Stomach (tissue), 9 donors: ENCODE results near the gene CHD5. TPM values are rescaled to one million over a fixed set of nuclear protein-coding genes. Genes with fewer than 3 reads are reported as not detected.

ENCODE experiments used
- DNase-seq, 2 donors: peaks; one replicate each; pipeline versions ENCODE4 v3.0.0 to v3.0.0-alpha.2; 2013 to 2019
- H3K27ac ChIP-seq, 5 donors: fragments of 200-600 bp in 4 of 5; sonication (generic) in 4 of 5; one replicate each; pipeline ENCODE4 v1.5.1; 2013 to 2019; ENCODE audit warnings: mild to moderate bottlenecking in 1 of 5, moderate library complexity in 1 of 5
- H3K27me3 ChIP-seq, 3 donors: fragments of 200-600 bp; sonication (generic); one replicate each; pipeline ENCODE4 v1.5.1; 2017 to 2019; ENCODE audit warnings: mixed run types in 1 of 3
- H3K36me3 ChIP-seq, 4 donors: fragments of 200-600 bp; sonication (generic); 1 replicate in 3 of 4; 2 replicates in 1 of 4; pipeline ENCODE4 v1.5.1; 2016 to 2019
- H3K4me1 ChIP-seq, 4 donors: fragments of 200-600 bp; sonication (generic); one replicate each; pipeline ENCODE4 v1.5.1; 2016 to 2019
- H3K4me3 ChIP-seq, 4 donors: fragments of 200-600 bp; sonication (generic) in 3 of 4; one replicate each; pipeline ENCODE4 v1.5.1; 2016 to 2019; ENCODE audit warnings: mild to moderate bottlenecking in 1 of 4
- H3K9me3 ChIP-seq, 4 donors: fragments of 200-600 bp; sonication (generic); one replicate each; pipeline ENCODE4 v1.5.1; 2016 to 2019
- EP300 ChIP-seq: sonication (generic); formaldehyde crosslinking; IDR thresholded peaks from one replicate; pipeline ENCODE4 v1.6.1; 2017; ENCODE audit warnings: antibody characterized with exemption
- POLR2A ChIP-seq, 4 donors: fragments of 450-650 bp; IDR thresholded peaks; one replicate each; pipeline ENCODE4 v1.6.1; 2016; ENCODE audit warnings: antibody characterized with exemption in 4 of 4, control low read depth in 2 of 4, mild to moderate bottlenecking in 1 of 4, moderate library complexity in 1 of 4
- POLR2AphosphoS5 ChIP-seq, 3 donors: sonication (generic); formaldehyde crosslinking; IDR thresholded peaks; one replicate each; pipeline ENCODE4 v1.6.1; 2016; ENCODE audit warnings: antibody characterized with exemption in 3 of 3
- WGBS, 5 donors: extraction: QIAGEN DNeasy Blood & Tissue Kit in 3 of 5; methylation state at CpG; one replicate each; pipeline versions ENCODE4 v1.1.5 to v1.1.7; 2013 to 2018; 5-methylcytosine and 5-hydroxymethylcytosine counted together
- intact Hi-C: fragments of 100-400 bp; cut with DNase I; formaldehyde crosslinking; loops from one replicate; pipeline ENCODE4 v1.15.1; 2023; ENCODE audit warnings: low total_unique reads
- polyA plus RNA-seq, 3 donors: library from polyadenylated mRNA; stranded (reverse); fragments of 200-250 nt; gene quantifications; one replicate each; pipeline ENCODE4 v1.2.3, GENCODE V29; 2013
- total RNA-seq, 5 donors: library from RNA; depleted of rRNA; stranded (reverse); fragments of >200 nt; gene quantifications; one replicate each; pipeline versions ENCODE4 v1.1.0 to v1.2.3, GENCODE V29; 2014 to 2016
- TF ChIP-seq, protein P1 (sequence below), 7 experiments: fragments of 450-650 bp in 4 of 7; fragments of 200-600 bp in 3 of 7; sonication (generic) in 3 of 7; IDR thresholded peaks; one replicate each; pipeline ENCODE4 v1.5.1; 2016 to 2019; ENCODE audit warnings: antibody characterized with exemption in 7 of 7, control low read depth in 2 of 7, mild to moderate bottlenecking in 1 of 7
- donor health status: healthy with polysubstance abuse.
- donor health status: Bipolar disorder and iron deficiency.
- donor health status: healthy.

Gene CHD5
- total and polyA plus RNA-seq, 8 donors: 0.06 to 0.92 (median 0.29) TPM; not detected in 1

DNA sequence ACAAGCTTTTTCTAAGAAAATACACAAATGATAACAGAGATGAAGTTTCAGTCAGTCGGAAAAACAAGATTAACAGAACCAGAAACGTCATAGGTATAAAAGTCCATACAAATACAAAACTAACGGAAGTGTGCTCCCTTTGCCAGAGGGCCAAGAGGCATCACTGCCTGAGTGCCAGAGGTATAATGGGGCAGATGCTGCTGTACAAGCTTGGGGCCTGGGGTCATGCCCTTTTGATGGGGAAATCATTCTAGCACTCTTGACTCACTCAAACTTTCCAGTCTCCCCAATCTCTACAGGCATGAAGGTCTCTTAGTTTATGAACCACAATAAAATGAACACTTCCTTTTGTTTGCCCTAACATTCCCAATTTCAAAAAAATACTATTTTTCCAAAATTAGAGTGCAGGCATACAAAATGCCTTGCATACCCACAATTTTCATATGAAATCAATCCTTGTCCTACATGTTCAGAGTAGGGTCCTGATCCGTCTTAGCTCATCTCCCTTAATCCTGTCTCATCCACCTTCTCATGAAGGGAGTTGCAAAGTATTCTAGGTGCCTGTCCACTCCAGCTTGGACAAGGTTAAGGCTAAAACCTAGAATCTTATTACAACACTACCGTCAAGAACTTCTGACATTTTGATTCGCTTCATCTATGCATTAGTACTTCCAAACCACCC is 17.8 kb upstream of the CHD5 start:
- H3K4me3 ChIP-seq: peak overlapping the region; percentile 87 to 100 (median 98)
- TF ChIP-seq EP300 (no peak), POLR2AphosphoS5 (IDR thresholded peaks at IDR 0.05) (no peak), POLR2A (IDR thresholded peaks at IDR 0.05) (no peak)
- TF ChIP-seq, protein P1, sequence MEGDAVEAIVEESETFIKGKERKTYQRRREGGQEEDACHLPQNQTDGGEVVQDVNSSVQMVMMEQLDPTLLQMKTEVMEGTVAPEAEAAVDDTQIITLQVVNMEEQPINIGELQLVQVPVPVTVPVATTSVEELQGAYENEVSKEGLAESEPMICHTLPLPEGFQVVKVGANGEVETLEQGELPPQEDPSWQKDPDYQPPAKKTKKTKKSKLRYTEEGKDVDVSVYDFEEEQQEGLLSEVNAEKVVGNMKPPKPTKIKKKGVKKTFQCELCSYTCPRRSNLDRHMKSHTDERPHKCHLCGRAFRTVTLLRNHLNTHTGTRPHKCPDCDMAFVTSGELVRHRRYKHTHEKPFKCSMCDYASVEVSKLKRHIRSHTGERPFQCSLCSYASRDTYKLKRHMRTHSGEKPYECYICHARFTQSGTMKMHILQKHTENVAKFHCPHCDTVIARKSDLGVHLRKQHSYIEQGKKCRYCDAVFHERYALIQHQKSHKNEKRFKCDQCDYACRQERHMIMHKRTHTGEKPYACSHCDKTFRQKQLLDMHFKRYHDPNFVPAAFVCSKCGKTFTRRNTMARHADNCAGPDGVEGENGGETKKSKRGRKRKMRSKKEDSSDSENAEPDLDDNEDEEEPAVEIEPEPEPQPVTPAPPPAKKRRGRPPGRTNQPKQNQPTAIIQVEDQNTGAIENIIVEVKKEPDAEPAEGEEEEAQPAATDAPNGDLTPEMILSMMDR (IDR thresholded peaks at IDR 0.05): no peak
- intact Hi-C loops: no loop called here
- no peaks in the 10 kb centered on the region for H3K27me3 ChIP-seq
- no peaks in the 10 kb centered on the region for H3K9me3 ChIP-seq
- peaks cover 23 to 56% (median 36%) of the 10 kb centered on the region in 4 donors for H3K4me1 ChIP-seq
- H3K27ac ChIP-seq: no peak overlapping the region
- WGBS, 5 donors: 44% methylated on average over 6 of the region's 6 CpGs
- H3K36me3 ChIP-seq: peaks cover 36 to 45% (median 43%) of the 10 kb centered on the region in 4 donors
- DNase-seq: no peak

DNA sequence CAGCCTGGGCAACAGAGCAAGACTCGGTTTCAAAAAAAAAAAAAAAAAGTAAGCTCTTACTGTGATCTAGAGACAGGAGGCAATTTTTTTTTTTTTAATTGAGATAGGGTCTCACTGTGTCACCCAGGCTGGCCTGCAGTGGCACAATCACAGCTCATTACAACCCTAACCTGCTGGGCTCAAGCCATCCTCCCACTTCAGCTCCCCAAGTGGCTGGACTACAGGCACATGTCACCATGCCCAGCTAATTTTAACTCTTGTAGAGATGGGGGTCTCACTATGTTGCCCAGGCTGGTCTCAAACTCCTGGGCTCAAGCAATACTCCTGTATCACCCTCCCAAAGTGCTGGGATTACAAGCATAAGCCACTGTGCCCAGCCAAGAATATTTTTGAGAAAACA is 11.8 kb upstream of the CHD5 start:
- intact Hi-C loops: no loop called here
- H3K36me3 ChIP-seq: peaks cover 76 to 99% (median 98%) of the 10 kb centered on the region in 4 donors
- H3K9me3 ChIP-seq: no peaks in the 10 kb centered on the region
- no peak overlapping the region for H3K27ac ChIP-seq
- TF ChIP-seq, protein P1 (IDR thresholded peaks at IDR 0.05): no peak
- TF ChIP-seq EP300: no peak
- no peak for TF ChIP-seq POLR2A (IDR thresholded peaks at IDR 0.05)
- no peak for TF ChIP-seq POLR2AphosphoS5 (IDR thresholded peaks at IDR 0.05)
- no peak overlapping the region for H3K4me3 ChIP-seq
- WGBS, 5 donors: 94 to 100% (median 100%) methylated on average over 1 of the region's 1 CpG
- no peak for DNase-seq
- H3K27me3 ChIP-seq: no peaks in the 10 kb centered on the region
- peaks cover 0 to 28% (median 15%) of the 10 kb centered on the region in 4 donors for H3K4me1 ChIP-seq

DNA sequence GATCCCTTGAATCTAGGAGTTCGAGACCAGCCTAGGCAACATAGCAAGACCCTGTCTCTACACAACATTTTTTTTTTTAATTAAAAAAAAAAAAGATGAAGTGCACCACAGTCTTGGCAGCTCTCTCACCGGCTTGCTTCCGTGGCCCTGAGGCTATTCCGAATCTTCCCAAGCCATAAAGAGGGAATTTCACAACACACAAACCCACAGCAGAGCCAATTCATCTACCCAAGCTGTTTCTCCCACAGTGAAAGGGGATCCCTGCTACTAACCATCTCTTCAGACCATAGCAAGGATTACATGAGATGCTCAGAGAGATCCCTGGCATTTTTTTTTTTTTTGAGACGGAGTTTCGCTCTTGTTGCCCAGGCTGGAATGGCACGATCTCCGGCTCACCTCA is 8.3 kb upstream of the CHD5 start:
- Histone ChIP-seq H3K4me3 (no peak overlapping the region), H3K9me3 (no peaks in the 10 kb centered on the region), H3K36me3 (peaks cover 56 to 88% (median 81%) of the 10 kb centered on the region in 4 donors), H3K27me3 (no peaks in the 10 kb centered on the region), H3K27ac (no peak overlapping the region), H3K4me1 (peaks cover 0 to 19% (median 8%) of the 10 kb centered on the region in 4 donors)
- DNase-seq: no peak
- WGBS, 5 donors: 85 to 94% (median 89%) methylated on average over 8 of the region's 8 CpGs
- TF ChIP-seq POLR2A (IDR thresholded peaks at IDR 0.05) (no peak), EP300 (no peak), POLR2AphosphoS5 (IDR thresholded peaks at IDR 0.05) (no peak)
- TF ChIP-seq, protein P1 (IDR thresholded peaks at IDR 0.05): no peak
- intact Hi-C loops: no loop called here

DNA sequence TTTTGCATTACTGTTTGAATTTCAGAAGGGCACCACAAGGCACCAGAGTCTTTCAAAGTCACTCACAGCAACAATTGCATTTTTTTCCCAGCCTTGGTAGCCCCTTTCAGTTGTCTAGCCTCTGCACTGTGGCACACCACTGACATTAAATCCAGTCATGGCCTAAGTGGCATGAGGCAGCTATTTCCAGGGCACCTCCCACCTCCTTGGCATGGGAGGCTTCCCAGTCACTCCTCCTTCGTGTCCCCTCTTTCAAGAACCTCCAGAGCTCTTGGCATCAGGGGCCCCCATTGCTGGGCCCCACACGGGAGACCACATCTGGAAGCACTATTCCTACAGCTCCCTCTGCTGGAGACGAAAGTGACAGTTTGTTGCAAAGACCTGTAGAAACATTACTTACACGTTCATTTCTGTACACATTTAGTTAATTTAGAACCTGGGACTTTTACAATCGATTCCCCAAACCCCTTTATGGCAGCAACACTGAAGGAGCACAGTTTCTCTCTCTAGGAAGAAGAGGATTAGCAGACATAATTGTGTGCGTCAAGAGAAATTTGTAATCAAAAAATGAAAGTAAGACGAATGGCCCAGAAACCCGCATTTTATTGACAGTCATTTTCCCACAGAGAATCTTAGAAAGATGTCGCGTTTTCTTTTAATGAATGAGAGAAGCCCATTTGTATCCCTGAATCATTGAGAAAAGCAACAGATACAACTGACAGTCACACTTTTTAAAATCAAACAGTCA is 5.7 kb upstream of the CHD5 start:
- TF ChIP-seq POLR2AphosphoS5 (IDR thresholded peaks at IDR 0.05) (no peak), EP300 (no peak), POLR2A (IDR thresholded peaks at IDR 0.05) (no peak)
- TF ChIP-seq, protein P1 (IDR thresholded peaks at IDR 0.05): no peak
- peaks cover 32 to 62% (median 56%) of the 10 kb centered on the region in 4 donors for H3K36me3 ChIP-seq
- WGBS, 5 donors: 69 to 76% (median 72%) methylated on average over 10 of the region's 10 CpGs
- peaks cover 0 to 16% (median 8%) of the 10 kb centered on the region in 3 donors for H3K27me3 ChIP-seq
- intact Hi-C loops: no loop called here
- no peak overlapping the region for H3K27ac ChIP-seq
- peak in 1 of 2 donors; percentile 47 for DNase-seq
- H3K4me3 ChIP-seq: no peak overlapping the region
- no peaks in the 10 kb centered on the region for H3K9me3 ChIP-seq
- peaks cover 4 to 30% (median 17%) of the 10 kb centered on the region in 4 donors for H3K4me1 ChIP-seq
